Epidermal melanocyte (primary cell): ENCODE results near the gene MUC2.

ENCODE experiments used
- DNase-seq: peaks from one replicate; pipeline ENCODE4 v3.0.0; 2011; ENCODE audit warnings: low spot score; ENCODE audit not compliant: insufficient read length

The MUC2 gene

DNA sequence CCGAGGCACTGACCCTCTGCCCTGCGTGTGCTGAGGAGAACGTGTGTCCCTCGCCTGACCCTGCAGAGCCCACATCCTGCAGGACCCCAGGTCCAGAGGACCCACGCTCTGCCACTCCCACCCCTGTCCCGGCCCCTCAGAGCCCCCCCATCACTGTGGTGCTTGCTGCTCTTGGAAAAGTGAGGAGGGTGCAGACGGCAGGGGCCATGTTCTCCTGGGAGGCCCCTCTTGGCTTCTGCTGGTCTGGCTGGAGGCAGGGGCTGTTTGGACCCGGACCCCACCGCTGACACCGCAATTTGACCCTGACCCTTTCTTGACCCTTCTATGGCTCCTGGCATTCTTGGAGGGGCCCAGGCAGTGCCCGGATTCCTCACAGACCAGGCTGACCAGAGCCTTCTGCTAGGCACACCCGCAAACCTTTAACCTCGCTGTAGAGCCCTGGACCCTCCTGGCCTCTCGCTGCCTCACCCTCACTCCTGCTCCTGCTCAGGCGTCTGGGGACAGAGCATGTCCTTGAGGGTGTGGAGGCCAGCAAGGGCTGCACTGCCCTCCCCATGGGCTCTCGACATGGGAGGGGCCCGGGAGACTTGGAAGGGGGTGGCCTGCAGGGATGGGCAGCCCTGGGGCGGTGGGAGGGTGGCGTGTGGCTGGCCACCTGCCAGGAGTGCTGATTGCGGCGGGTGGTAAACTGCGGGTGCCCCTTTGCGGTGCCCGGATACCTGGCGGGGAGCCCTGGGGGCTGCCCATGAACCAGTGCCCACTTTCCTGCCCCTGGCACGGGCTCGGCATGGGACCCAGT is 46.1 kb downstream of the MUC2 start:
- DNase-seq: no peak

- DNase-seq: no peak
Observed at GRCh38 chr11:1121331-1121812, 46.7 kb downstream of the MUC2 start.

DNA sequence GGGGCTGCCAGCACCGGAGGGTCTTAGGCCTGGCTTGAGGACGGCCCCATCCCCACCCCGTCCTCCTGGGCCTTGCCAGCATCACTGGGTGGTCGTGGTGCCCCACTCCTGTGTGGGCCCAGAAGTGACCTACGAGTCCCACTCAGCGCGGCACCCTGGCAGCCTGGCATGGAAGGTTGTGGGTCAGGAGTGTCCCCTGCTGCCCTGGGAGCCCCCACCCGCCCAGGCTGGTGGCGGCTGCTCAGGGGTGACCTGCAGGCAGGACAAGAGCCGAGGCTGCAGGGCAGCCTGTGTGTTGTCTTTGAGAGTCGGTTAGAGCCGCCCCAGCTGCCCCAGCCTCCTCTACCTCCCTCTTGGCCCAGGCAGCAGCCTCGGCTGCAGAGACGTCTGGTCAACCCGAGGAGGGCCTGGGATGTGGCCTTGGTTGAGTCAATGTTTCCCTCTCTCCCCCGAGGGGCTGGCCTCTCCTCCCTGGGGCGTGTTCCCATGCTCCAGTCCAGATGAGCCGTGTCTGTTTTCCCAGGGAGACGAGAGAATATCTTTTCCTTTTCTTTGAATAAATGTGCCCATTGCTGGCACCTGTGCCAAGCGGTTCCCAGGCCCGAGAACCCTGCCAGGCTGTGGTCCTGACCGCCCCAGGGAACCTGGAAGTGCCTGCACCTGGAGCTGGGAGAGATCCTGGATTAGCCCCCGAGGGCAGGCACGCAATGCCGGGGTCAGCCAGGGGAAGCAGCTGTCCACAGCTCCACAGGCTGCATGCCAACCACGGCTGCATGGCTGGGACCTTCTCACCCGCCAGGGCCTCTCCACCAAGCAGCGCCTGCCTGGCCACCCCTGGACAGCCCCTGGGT is 47.4 kb downstream of the MUC2 start:
- DNase-seq: no peak

DNA sequence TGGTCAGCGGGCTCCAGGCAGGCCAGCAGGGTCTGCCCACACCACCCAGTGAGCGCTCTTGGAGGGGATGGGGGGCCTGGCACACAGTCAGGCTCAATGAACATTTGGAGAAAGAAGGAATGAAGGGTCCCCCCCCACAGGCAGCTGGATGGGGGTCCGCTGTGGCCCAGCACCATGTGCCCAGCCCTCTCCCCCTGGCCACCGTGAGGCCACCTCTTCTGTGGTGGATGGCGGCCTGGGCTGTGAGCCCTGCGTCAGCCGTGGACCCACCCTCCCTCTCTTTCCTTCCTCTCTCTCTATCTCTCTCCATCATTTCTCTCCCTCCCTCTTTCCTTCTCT is 48.0 kb downstream of the MUC2 start:
- no peak for DNase-seq

DNA sequence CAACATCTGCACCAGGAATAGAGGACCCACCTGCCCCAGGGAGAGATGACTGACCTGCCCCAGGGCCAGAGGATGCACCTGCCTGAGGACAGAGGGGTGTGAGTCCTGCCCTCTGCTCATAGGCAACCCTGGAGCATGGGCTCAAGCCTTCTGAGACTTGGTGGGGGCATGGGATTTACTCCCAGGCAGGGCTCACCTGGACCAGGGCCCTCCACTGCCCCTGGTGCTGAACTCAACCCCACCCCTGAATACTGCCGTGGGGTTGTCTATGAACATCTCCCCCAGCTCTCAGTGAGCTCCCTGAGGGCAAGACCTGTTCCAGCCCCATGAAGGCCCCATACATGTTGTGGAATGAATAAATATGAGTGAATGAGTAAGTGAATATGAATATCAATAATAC is 49.3 kb downstream of the MUC2 start:
- no peak for DNase-seq
